GM18951 (cell line): ENCODE results near the gene SLC25A23.
"Not testable (repeated sequence)": the region's sequence is repeated elsewhere in the genome, so short reads cannot be mapped to it uniquely, and the experiment has no call there.

ENCODE experiments used
- POLR2A ChIP-seq: IDR thresholded peaks from 4 replicates; pipeline ENCODE4 v1.6.1; 2011; ENCODE audit warnings: mild to moderate bottlenecking; ENCODE audit not compliant: insufficient read length, insufficient read depth; ENCODE audit errors: extremely low read depth
- in situ Hi-C: fragments of 300-500 bp; cut with MboI; formaldehyde crosslinking; loops from one replicate; pipeline ENCODE4 v1.12.0; 2022; ENCODE audit warnings: low sequenced_read_pairs, mixed read lengths, inconsistent platforms; ENCODE audit not compliant: unreplicated experiment

SLC25A23 gene

GRCh38 chr19:6433165-6433564 is 26.4 kb downstream of the SLC25A23 start:
- in situ Hi-C loops, result no loop called here
- TF ChIP-seq POLR2A, result no peak

DNA sequence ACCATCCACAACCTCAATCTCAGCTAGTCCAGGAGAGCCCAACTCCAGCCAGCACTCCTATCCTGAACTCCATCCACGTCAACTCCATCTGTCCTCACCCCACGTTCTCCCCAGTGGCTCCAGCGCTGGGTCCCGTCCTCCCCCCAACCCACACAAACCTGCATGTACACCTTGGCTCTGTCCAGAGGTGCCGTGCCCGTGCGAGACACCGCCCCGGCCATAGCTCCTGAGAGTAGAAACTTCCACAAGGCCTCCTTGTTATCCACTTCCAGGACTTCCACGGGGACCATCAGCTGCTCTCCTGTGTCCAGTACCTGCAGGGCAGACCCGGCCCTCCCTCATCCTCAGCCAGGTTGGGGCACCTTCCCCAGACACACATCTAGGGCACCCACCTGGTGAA is 27.7 kb downstream of the SLC25A23 start:
- in situ Hi-C loops, result no loop called here
- TF ChIP-seq POLR2A, result no peak

- in situ Hi-C loops, result no loop called here
These were observed 30.0 kb downstream of the SLC25A23 start for GRCh38 chr19:6429419-6430221.

GRCh38 chr19:6428692-6429418 is 30.7 kb downstream of the SLC25A23 start:
- in situ Hi-C loops, result not testable (repeated sequence)

More at GRCh38 chr19:6429419-6430221, 30.0 kb downstream of the SLC25A23 start:
- TF ChIP-seq POLR2A, result no peak

- no peak for TF ChIP-seq POLR2A
- in situ Hi-C loops, result no loop called here
These were observed 32.5 kb downstream of the SLC25A23 start for GRCh38 chr19:6427131-6427530.

DNA sequence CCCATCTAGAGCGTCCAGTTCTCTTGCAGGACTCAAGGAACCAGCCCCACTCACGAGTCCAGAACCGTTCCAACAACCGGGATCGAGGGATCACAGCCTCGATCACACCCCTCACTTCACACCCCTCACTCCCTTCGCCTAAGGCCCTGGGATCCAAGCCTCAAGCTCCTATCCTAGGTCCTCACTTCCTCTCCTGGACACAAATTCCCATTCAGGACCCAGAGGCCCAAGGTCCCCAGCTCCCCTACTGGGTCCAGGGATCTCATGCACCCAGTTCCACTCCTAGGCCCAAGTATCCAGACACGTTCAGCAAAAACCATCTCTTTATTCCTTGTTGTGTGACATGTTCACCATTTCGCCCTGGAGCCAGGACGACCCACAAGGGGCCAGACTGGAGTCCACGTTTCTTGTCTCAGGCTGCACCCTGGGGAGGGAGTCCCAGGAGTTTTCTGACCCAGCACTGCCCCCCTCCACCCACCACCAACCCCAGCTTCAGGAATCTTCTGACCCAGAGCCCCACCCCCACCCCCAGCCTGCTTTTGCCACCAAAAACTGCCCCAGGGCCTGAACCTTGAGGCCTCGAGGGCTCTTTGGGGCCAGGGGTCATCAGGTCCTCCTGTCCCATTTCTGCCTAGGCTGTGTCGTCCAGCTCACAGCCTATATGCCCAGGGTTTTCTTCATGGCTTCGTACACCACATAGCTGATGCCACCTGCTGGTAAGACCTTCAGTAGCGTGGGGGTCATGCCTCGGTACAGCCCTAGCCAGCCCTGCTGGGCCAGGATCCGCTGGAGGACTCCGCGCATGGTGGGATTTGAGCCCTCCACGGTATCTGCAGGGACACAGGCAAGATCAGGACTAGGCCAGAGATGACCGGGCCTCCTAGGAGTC is 33.6 kb downstream of the SLC25A23 start:
- in situ Hi-C loops, result no loop called here
- no peak for TF ChIP-seq POLR2A

- in situ Hi-C loops, result no loop called here
- TF ChIP-seq POLR2A, result peak; percentile 57
These were observed 34.5 kb downstream of the SLC25A23 start for GRCh38 chr19:6424939-6425731.

- peak; percentile 83 for TF ChIP-seq POLR2A
- in situ Hi-C loops, result no loop called here
These were observed 35.2 kb downstream of the SLC25A23 start, which contains the start of gene KHSRP for GRCh38 chr19:6424195-6424938. KHSRP (minus strand) TSS chr19:6424811; CDS start chr19:6424701, 110 bp downstream.

GRCh38 chr19:6423499-6424194 is 35.9 kb downstream of the SLC25A23 start:
- TF ChIP-seq POLR2A, result no peak
- in situ Hi-C loops, result no loop called here

DNA sequence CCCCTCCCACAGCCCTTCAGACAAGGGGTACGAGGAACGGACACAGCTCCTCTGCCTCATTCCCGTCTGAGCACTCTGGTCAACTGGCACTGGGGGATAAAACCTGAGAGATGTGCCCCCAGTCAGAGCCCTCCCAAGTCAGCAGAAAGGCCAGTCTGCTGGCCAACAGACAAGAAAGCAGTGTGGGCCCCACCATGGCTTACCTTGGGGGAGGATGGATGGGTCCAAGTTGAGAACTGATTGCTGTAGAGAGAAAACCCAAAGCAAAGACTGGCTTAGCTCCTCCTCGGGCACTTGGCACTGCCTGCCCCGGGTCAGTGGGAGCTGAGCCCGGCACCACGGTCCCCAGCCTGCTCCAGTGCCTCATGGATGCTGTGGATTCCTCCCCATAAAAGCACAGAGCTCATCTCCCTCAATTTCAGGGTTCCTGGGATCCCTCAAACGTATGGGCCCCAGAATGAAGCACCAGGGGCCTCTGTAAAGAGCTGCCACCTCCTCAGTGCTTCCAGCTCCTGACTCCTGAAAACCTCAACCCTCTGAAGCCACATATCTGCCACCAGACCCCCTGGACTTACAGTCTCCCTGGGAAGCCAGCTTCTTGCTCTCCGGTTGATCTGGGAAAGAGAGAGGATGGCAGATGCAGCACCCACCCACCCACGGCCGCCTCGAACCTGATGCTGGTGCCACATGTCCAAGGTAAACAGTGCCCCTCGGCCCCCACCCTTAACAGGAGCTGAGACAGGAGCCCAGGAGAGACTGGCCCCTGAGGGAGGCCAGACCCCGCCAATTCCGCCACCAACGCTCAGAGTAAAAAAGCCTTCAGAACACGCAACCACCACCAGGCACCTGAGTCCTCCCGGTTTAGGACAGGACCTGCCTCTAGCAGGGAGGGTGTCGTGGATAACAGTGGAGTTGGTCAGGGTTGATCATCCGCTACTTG is 38.2 kb downstream of the SLC25A23 start:
- no peak for TF ChIP-seq POLR2A
- in situ Hi-C loops, result no loop called here
